ENCODE measurements around the gene REXO1. TPM values are rescaled to one million over a fixed set of nuclear protein-coding genes. Genes with fewer than 3 reads are reported as not detected.

Gene REXO1
- total and polyA plus RNA-seq, 9 of the 15 experiments (the other 6 are each of a cell fraction or from before 2014, with no cell fraction given), result 0.04 to 63.3 (median 15.8) TPM

DNA sequence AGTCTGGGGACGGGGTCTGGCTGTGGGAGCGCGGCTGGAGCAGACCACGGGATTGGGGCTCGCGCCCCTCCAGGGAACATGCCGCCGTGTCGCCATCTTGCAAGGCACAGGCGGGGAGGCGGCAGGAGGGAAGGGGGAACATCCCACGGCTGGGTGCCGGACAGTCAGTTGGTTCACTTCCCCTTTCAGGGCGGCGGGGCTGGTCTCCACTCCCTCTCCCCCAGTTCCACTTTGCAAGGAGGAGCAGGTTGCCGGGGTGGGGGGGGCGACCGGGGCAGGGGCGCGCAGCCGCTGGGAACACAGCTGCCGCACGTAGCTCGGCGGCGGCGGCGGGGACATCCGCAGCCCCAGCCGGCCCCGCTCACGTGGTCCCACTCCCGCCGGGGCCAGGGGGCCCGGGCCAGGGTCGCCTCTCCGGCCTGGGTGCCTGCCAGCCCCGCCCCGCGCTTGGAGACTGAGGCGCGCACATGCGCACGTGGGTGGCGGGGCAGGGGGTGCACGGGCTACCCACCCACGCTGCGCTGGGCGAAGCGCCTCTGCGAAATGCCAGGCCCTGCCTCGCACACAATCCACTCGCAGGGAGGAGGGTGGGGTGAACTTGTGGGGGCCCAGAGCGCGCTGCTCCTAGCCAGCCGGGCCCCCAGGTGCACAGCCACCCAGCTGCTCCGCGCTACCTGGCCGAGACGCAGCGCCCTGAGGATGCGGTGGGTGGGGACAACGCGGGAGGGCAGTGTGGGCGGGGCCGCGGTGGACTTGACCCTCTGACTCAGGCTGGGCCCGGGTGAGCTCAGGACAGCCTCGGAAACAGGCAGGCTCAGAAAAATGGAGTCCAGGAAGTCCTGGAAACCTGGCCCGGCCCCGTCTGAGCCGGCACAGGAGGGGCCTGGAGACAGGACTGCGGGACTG lies 8.7 kb upstream of the REXO1 start (continued):
- TF ChIP-seq KDM5B (IDR thresholded peaks at IDR 0.05; ENCODE audit: insufficient replicate concordance, low read depth, low read length) (peak; percentile 25), HDAC2 (IDR thresholded peaks at IDR 0.05) (peak; percentile 73), BHLHE40 (IDR thresholded peaks at IDR 0.05; ENCODE audit: low read length) (peak; percentile 64), LEF1 (IDR thresholded peaks at IDR 0.05) (no peak), MAFK (IDR thresholded peaks at IDR 0.05; ENCODE audit: low read length) (no peak), L3MBTL2 (IDR thresholded peaks at IDR 0.05) (peak; percentile 84), LCOR (CRISPR knock-in tag; IDR thresholded peaks at IDR 0.05) (peak; percentile 55; the same call in 1 of the 2 replicates), MAX (CRISPR knock-in tag; IDR thresholded peaks at IDR 0.05) (peak; percentile 88), CXXC5 (CRISPR knock-in tag; IDR thresholded peaks at IDR 0.05) (peak; percentile 84), TARDBP (IDR thresholded peaks at IDR 0.05) (no peak; the same call in 1 of the 2 replicates), NONO (IDR thresholded peaks at IDR 0.05; ENCODE audit: low read depth in 2 of 2, low read length in 1 of 2) (peak in 1 of 2 experiments; percentile 50; a peak in 1 of 4 replicates), NR2F6 (CRISPR knock-in tag; IDR thresholded peaks at IDR 0.05) (no peak), SMARCB1 (IDR thresholded peaks at IDR 0.05; ENCODE audit: insufficient read length, low read depth) (no peak), NRF1 (conservative IDR thresholded peaks at IDR 0.05 in 1 of 2, IDR thresholded peaks at IDR 0.05 in 1 of 2) (peak; percentile 92 to 93), ZNF444 (CRISPR knock-in tag; IDR thresholded peaks at IDR 0.05) (no peak), GATAD2B (IDR thresholded peaks at IDR 0.05; ENCODE audit: borderline replicate concordance) (no peak; the same call in 1 of the 2 replicates), MAZ (CRISPR knock-in tag; conservative IDR thresholded peaks at IDR 0.05 in 1 of 2, IDR thresholded peaks at IDR 0.05 in 1 of 2) (peak; percentile 60 to 89), TCF3 (CRISPR knock-in tag; IDR thresholded peaks at IDR 0.05) (0 out of 2 replicates have a peak, but pooled peaks have one; percentile 21)
- TF ChIP-seq, protein P1, sequence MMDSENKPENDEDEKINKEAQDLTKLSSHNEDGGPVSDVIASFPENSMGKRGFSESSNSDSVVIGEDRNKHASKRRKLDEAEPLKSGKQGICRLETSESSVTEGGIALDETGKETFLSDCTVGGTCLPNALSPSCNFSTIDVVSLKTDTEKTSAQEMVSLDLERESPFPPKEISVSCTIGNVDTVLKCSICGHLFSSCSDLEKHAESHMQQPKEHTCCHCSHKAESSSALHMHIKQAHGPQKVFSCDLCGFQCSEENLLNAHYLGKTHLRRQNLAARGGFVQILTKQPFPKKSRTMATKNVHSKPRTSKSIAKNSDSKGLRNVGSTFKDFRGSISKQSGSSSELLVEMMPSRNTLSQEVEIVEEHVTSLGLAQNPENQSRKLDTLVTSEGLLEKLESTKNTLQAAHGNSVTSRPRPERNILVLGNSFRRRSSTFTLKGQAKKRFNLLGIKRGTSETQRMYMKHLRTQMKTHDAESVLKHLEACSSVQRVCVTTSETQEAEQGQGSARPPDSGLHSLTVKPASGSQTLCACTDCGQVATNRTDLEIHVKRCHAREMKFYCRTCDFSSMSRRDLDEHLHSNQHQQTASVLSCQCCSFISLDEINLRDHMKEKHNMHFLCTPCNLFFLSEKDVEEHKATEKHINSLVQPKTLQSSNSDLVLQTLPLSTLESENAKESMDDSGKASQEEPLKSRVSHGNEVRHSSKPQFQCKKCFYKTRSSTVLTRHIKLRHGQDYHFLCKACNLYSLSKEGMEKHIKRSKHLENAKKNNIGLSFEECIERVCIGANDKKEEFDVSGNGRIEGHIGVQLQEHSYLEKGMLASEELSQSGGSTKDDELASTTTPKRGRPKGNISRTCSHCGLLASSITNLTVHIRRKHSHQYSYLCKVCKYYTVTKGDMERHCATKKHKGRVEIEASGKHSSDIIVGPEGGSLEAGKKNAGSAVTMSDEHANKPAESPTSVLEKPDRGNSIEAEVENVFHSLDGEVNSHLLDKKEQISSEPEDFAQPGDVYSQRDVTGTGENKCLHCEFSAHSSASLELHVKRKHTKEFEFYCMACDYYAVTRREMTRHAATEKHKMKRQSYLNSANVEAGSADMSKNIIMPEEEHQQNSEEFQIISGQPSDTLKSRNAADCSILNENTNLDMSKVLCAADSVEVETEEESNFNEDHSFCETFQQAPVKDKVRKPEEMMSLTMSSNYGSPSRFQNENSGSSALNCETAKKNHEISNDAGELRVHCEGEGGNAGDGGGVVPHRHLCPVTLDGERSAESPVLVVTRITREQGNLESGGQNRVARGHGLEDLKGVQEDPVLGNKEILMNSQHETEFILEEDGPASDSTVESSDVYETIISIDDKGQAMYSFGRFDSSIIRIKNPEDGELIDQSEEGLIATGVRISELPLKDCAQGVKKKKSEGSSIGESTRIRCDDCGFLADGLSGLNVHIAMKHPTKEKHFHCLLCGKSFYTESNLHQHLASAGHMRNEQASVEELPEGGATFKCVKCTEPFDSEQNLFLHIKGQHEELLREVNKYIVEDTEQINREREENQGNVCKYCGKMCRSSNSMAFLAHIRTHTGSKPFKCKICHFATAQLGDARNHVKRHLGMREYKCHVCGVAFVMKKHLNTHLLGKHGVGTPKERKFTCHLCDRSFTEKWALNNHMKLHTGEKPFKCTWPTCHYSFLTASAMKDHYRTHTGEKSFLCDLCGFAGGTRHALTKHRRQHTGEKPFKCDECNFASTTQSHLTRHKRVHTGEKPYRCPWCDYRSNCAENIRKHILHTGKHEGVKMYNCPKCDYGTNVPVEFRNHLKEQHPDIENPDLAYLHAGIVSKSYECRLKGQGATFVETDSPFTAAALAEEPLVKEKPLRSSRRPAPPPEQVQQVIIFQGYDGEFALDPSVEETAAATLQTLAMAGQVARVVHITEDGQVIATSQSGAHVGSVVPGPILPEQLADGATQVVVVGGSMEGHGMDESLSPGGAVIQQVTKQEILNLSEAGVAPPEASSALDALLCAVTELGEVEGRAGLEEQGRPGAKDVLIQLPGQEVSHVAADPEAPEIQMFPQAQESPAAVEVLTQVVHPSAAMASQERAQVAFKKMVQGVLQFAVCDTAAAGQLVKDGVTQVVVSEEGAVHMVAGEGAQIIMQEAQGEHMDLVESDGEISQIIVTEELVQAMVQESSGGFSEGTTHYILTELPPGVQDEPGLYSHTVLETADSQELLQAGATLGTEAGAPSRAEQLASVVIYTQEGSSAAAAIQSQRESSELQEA (IDR thresholded peaks at IDR 0.05; ENCODE audit: low read depth), result no peak

All from K562 (cell line).